ENCODE results near the gene HNRNPLL. TPM values are rescaled to one million over a fixed set of nuclear protein-coding genes. Genes with fewer than 3 reads are reported as not detected.
A peak's percentile ranks its signal among the peaks of the same experiment; 100 is the strongest.

HNRNPLL gene
- total and polyA plus RNA-seq, 2 experiments from 2014 or later, result 42.5 to 53.4 TPM

DNA sequence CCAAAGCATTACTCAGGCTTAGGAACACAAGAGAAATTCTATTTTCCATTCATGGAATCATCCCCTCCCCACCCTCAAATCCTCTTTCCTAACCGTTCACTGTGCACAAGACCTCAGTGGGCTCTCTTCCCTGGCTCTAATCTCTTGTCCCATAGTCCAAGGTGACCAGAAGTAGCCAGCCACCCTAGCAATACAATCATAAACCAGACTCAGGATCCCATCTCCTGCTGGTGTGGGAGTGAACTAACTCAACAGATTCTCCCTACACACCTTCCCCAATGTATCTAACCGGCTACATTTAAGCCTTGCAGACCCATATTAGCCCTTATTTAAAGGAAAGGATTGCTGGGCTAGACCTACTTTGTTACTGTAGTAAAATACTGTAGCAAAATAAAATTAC lies 45.5 kb downstream of the HNRNPLL start (continued):
- TF ChIP-seq, protein P1, sequence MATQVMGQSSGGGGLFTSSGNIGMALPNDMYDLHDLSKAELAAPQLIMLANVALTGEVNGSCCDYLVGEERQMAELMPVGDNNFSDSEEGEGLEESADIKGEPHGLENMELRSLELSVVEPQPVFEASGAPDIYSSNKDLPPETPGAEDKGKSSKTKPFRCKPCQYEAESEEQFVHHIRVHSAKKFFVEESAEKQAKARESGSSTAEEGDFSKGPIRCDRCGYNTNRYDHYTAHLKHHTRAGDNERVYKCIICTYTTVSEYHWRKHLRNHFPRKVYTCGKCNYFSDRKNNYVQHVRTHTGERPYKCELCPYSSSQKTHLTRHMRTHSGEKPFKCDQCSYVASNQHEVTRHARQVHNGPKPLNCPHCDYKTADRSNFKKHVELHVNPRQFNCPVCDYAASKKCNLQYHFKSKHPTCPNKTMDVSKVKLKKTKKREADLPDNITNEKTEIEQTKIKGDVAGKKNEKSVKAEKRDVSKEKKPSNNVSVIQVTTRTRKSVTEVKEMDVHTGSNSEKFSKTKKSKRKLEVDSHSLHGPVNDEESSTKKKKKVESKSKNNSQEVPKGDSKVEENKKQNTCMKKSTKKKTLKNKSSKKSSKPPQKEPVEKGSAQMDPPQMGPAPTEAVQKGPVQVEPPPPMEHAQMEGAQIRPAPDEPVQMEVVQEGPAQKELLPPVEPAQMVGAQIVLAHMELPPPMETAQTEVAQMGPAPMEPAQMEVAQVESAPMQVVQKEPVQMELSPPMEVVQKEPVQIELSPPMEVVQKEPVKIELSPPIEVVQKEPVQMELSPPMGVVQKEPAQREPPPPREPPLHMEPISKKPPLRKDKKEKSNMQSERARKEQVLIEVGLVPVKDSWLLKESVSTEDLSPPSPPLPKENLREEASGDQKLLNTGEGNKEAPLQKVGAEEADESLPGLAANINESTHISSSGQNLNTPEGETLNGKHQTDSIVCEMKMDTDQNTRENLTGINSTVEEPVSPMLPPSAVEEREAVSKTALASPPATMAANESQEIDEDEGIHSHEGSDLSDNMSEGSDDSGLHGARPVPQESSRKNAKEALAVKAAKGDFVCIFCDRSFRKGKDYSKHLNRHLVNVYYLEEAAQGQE (IDR thresholded peaks at IDR 0.05; ENCODE audit: unreplicated experiment), result no peak

DNA sequence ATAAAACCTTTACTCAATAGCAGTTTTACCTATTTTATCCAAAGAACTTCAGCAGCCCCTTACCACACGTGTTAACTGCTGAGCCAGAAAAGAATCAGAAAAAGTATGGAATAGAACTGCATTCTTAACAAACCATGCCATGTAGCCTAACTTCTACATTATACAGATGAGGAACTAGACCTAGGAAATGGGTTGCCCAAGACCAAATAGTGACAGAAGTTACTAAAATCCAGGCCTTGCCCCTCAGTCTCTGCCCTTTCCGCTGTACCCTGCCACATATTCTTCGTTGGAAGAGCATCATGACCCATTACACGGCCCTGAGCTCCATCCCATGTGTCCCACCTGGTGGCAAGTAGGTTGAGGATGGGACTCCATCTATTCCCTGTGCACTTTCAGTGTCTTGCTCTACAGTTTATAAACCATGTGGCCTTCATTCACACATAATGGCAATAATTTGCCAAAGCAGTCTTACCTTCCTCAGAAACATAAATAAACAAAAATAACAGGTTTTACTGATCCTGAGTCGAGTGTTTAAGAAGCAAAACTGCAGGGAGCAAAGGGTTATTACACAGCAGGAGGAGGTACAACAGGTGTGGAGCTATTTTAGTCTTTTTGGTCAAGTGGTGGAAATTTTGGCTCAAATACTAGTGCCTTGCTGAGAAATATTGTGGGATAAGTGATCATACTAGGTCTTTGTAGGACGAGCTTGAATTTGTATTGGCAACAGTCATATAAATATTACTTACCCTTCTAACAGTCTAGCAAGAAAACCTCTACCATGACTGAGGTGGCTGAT lies 46.5 kb downstream of the HNRNPLL start:
- H3K36me3 ChIP-seq (ENCODE audit: insufficient read depth), result peaks cover 2% of the 10 kb centered on the region; the same call in 1 of the 2 replicates
- no peaks in the 10 kb centered on the region for H3K27me3 ChIP-seq (ENCODE audit: insufficient read depth)
- Mint-ChIP-seq H3K27ac (no peak overlapping the region), H3K36me3 (ENCODE audit: low read depth) (peaks cover 18% of the 10 kb centered on the region), H3K27me3 (ENCODE audit: insufficient read depth, low read depth, poor library complexity) (peaks cover 1% of the 10 kb centered on the region), H3K9me3 (no peaks in the 10 kb centered on the region), H3K4me3 (no peak overlapping the region), H3K4me1 (0 out of 3 replicates have a peak, but pooled peaks cover 3% of the 10 kb centered on the region)
- ATAC-seq (no peak), DNase-seq (ENCODE audit: low spot score) (no peak)
- no peaks in the 10 kb centered on the region for H3K4me1 ChIP-seq (ENCODE audit: insufficient read depth)
- H3K79me2 ChIP-seq (replicated peaks; ENCODE audit: insufficient read depth), result no peaks in the 10 kb centered on the region
- no peak for TF ChIP-seq CREB1 (CRISPR knock-in tag; IDR thresholded peaks at IDR 0.05; ENCODE audit: low read depth)
- TF ChIP-seq, protein P2, sequence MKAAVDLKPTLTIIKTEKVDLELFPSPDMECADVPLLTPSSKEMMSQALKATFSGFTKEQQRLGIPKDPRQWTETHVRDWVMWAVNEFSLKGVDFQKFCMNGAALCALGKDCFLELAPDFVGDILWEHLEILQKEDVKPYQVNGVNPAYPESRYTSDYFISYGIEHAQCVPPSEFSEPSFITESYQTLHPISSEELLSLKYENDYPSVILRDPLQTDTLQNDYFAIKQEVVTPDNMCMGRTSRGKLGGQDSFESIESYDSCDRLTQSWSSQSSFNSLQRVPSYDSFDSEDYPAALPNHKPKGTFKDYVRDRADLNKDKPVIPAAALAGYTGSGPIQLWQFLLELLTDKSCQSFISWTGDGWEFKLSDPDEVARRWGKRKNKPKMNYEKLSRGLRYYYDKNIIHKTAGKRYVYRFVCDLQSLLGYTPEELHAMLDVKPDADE (IDR thresholded peaks at IDR 0.05), result no peak
- H4K20me1 ChIP-seq (replicated peaks; ENCODE audit: insufficient read depth), result peaks cover 4% of the 10 kb centered on the region; the same call in 1 of the 2 replicates
- H3F3A ChIP-seq (replicated peaks; ENCODE audit: low read depth), result 0 out of 2 replicates have a peak, but pooled peaks cover 5% of the 10 kb centered on the region
- no peak overlapping the region for H3K4me3 ChIP-seq
- no peak overlapping the region; the same call in none of the 2 replicates for H3K27ac ChIP-seq (ENCODE audit: low read depth)
- H2AFZ ChIP-seq, result no peak overlapping the region
- no peak overlapping the region for H3K4me2 ChIP-seq
- no peaks in the 10 kb centered on the region for H3K9me2 ChIP-seq (ENCODE audit: insufficient read depth)

DNA sequence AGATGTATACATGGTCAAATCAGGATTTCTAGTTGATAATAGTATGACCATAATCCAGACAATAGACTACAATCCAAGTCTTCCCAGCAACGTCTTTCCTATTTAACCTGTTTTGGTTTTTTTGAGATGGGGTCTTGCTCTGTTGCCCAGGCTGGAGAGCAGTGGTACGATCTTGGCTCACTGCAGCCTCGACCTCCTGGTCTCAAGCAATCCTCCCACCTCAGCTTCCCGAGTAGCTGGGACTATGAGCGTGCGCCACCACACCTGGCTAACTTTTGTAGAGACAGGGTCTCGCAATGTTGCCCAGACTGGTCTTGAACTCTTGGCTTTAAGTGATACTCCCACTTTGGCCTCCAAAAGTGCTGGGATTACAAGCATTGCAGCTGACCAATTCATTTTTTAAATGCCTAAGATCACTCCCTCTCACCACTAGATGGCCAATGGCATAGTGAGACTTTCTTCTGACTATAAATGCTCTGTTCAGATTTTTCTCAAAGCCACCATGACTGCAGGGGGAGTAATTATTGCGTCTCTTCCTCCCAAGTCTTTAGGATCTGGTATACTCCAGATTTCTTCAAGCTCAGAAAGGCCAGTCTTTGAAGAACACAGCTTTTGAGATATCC lies 47.6 kb downstream of the HNRNPLL start:
- Histone ChIP-seq H3K4me2 (no peak overlapping the region), H4K20me1 (replicated peaks; ENCODE audit: insufficient read depth) (peaks cover 4% of the 10 kb centered on the region; the same call in 1 of the 2 replicates), H3K27me3 (ENCODE audit: insufficient read depth) (no peaks in the 10 kb centered on the region), H3K4me3 (no peak overlapping the region), H3K79me2 (replicated peaks; ENCODE audit: insufficient read depth) (no peaks in the 10 kb centered on the region), H3K4me1 (ENCODE audit: insufficient read depth) (no peaks in the 10 kb centered on the region), H2AFZ (no peak overlapping the region), H3F3A (replicated peaks; ENCODE audit: low read depth) (0 out of 2 replicates have a peak, but pooled peaks cover 5% of the 10 kb centered on the region), H3K27ac (ENCODE audit: low read depth) (no peak overlapping the region), H3K36me3 (ENCODE audit: insufficient read depth) (no peaks in the 10 kb centered on the region), H3K9me2 (ENCODE audit: insufficient read depth) (no peaks in the 10 kb centered on the region)
- ATAC-seq (peak; percentile 80), DNase-seq (ENCODE audit: low spot score) (peak; percentile 70)
- H3K9me3 Mint-ChIP-seq, result no peaks in the 10 kb centered on the region
- peaks cover 2% of the 10 kb centered on the region for H3K27me3 Mint-ChIP-seq (ENCODE audit: insufficient read depth, low read depth, poor library complexity)
- H3K36me3 Mint-ChIP-seq (ENCODE audit: low read depth), result peaks cover 10% of the 10 kb centered on the region
- 0 out of 3 replicates have a peak, but pooled peaks cover 3% of the 10 kb centered on the region for H3K4me1 Mint-ChIP-seq
- H3K4me3 Mint-ChIP-seq, result no peak overlapping the region
- no peak overlapping the region for H3K27ac Mint-ChIP-seq
- TF ChIP-seq, protein P3, sequence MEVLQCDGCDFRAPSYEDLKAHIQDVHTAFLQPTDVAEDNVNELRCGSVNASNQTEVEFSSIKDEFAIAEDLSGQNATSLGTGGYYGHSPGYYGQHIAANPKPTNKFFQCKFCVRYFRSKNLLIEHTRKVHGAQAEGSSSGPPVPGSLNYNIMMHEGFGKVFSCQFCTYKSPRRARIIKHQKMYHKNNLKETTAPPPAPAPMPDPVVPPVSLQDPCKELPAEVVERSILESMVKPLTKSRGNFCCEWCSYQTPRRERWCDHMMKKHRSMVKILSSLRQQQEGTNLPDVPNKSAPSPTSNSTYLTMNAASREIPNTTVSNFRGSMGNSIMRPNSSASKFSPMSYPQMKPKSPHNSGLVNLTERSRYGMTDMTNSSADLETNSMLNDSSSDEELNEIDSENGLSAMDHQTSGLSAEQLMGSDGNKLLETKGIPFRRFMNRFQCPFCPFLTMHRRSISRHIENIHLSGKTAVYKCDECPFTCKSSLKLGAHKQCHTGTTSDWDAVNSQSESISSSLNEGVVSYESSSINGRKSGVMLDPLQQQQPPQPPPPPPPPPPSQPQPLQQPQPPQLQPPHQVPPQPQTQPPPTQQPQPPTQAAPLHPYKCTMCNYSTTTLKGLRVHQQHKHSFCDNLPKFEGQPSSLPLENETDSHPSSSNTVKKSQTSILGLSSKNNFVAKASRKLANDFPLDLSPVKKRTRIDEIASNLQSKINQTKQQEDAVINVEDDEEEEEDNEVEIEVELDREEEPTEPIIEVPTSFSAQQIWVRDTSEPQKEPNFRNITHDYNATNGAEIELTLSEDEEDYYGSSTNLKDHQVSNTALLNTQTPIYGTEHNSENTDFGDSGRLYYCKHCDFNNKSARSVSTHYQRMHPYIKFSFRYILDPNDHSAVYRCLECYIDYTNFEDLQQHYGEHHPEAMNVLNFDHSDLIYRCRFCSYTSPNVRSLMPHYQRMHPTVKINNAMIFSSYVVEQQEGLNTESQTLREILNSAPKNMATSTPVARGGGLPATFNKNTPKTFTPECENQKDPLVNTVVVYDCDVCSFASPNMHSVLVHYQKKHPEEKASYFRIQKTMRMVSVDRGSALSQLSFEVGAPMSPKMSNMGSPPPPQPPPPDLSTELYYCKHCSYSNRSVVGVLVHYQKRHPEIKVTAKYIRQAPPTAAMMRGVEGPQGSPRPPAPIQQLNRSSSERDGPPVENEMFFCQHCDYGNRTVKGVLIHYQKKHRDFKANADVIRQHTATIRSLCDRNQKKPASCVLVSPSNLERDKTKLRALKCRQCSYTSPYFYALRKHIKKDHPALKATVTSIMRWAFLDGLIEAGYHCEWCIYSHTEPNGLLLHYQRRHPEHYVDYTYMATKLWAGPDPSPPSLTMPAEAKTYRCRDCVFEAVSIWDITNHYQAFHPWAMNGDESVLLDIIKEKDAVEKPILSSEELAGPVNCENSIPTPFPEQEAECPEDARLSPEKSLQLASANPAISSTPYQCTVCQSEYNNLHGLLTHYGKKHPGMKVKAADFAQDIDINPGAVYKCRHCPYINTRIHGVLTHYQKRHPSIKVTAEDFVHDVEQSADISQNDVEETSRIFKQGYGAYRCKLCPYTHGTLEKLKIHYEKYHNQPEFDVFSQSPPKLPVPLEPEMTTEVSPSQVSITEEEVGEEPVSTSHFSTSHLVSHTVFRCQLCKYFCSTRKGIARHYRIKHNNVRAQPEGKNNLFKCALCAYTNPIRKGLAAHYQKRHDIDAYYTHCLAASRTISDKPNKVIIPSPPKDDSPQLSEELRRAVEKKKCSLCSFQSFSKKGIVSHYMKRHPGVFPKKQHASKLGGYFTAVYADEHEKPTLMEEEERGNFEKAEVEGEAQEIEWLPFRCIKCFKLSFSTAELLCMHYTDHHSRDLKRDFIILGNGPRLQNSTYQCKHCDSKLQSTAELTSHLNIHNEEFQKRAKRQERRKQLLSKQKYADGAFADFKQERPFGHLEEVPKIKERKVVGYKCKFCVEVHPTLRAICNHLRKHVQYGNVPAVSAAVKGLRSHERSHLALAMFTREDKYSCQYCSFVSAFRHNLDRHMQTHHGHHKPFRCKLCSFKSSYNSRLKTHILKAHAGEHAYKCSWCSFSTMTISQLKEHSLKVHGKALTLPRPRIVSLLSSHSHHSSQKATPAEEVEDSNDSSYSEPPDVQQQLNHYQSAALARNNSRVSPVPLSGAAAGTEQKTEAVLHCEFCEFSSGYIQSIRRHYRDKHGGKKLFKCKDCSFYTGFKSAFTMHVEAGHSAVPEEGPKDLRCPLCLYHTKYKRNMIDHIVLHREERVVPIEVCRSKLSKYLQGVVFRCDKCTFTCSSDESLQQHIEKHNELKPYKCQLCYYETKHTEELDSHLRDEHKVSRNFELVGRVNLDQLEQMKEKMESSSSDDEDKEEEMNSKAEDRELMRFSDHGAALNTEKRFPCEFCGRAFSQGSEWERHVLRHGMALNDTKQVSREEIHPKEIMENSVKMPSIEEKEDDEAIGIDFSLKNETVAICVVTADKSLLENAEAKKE (CRISPR knock-in tag; IDR thresholded peaks at IDR 0.05), result no peak
- TF ChIP-seq, protein P2 (IDR thresholded peaks at IDR 0.05), result no peak
